Measurements from ENCODE around the gene GDF7. TPM values are rescaled to one million over a fixed set of nuclear protein-coding genes. Genes with fewer than 3 reads are reported as not detected.
A peak's percentile ranks its signal among the peaks of the same experiment; 100 is the strongest.

The GDF7 gene
- polyA plus RNA-seq, 3 donors = not detected

DNA sequence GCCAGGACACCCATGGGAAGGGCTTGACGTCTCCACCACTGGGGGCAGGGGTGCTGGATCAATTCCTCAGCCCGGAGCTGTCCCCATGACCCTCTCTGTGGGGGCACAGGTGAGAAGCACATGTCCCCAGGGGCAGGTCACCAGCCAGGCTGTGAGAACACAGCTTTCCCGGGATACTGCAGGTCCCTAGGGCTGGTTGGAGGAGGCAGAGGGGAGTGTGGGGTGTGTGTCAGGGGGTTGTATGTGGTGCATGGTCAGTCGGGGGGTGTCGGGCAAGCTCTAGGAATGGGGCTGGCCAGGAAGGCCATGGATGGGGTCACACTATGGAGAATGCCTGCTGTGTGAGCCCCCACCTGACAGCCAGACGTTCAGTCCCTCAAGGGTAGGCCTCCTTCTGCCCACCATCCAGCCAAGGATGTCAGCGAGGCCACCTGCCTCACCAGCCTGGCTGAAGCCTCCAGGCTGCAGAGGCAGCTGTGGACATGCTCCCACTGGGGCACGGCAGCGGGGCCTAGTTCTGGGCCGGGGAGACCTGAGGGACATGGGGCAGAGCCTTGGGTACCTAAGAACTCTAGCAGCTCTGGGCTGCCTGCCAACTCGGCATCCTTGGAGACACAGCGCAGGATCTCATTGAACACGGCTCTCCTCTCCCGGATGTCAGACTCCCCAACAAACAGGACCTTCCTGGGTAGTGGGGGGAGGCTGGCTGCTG is 26.4 kb upstream of the GDF7 start:
- H3K4me1 Mint-ChIP-seq = peaks cover 13% of the 10 kb centered on the region
- H3K4me3 Mint-ChIP-seq = no peak overlapping the region
- no peak for DNase-seq
- H3K4me1 ChIP-seq (ENCODE audit: control insufficient read depth in 1 of 2, insufficient read depth in 2 of 2, low read length in 2 of 2) = no peaks in the 10 kb centered on the region
- peak overlapping the region in 3 of 7 donors; percentile 5 to 30 (median 27) for H3K27ac Mint-ChIP-seq
- H3K36me3 ChIP-seq (replicated peaks in 1 of 2; ENCODE audit: control insufficient read depth in 1 of 2, insufficient read depth in 2 of 2, low read length in 2 of 2) = peaks cover 89 to 98% of the 10 kb centered on the region in 2 donors
- TF ChIP-seq, protein P1, sequence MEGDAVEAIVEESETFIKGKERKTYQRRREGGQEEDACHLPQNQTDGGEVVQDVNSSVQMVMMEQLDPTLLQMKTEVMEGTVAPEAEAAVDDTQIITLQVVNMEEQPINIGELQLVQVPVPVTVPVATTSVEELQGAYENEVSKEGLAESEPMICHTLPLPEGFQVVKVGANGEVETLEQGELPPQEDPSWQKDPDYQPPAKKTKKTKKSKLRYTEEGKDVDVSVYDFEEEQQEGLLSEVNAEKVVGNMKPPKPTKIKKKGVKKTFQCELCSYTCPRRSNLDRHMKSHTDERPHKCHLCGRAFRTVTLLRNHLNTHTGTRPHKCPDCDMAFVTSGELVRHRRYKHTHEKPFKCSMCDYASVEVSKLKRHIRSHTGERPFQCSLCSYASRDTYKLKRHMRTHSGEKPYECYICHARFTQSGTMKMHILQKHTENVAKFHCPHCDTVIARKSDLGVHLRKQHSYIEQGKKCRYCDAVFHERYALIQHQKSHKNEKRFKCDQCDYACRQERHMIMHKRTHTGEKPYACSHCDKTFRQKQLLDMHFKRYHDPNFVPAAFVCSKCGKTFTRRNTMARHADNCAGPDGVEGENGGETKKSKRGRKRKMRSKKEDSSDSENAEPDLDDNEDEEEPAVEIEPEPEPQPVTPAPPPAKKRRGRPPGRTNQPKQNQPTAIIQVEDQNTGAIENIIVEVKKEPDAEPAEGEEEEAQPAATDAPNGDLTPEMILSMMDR (IDR thresholded peaks at IDR 0.05) = no peak
- peaks cover 0 to 1% (median 0%) of the 10 kb centered on the region in 3 donors for H3K27me3 Mint-ChIP-seq (ENCODE audit: low read depth in 3 of 3)
- peak overlapping the region in 1 of 2 donors; percentile 2 for H3K27ac ChIP-seq (ENCODE audit: low read depth in 1 of 2, low read length in 2 of 2)
- H3K36me3 Mint-ChIP-seq = peaks cover 83 to 96% of the 10 kb centered on the region in 2 donors
- no peaks in the 10 kb centered on the region for H3K9me3 Mint-ChIP-seq
- no peak overlapping the region for H2AFZ ChIP-seq (ENCODE audit: insufficient read depth, low read depth, low read length, poor library complexity, severe bottlenecking)
- peaks cover 5% of the 10 kb centered on the region for H3K79me2 ChIP-seq (ENCODE audit: insufficient read depth, low read length)
- WGBS (ENCODE audit: insufficient coverage) = 97% methylated on average over 10 of the region's 14 CpGs
- H3K9me3 ChIP-seq (replicated peaks in 1 of 2; ENCODE audit: control insufficient read depth in 1 of 2, insufficient read depth in 1 of 2, low read length in 2 of 2) = no peaks in the 10 kb centered on the region
- H3K27me3 ChIP-seq (ENCODE audit: control insufficient read depth in 2 of 2, insufficient read depth in 2 of 2, low read length in 2 of 2) = no peaks in the 10 kb centered on the region
- H4K20me1 ChIP-seq (ENCODE audit: insufficient read depth, low read length) = peaks cover 73% of the 10 kb centered on the region
- H3K9ac ChIP-seq (ENCODE audit: insufficient read depth, low read length, poor library complexity, severe bottlenecking) = no peak overlapping the region
- no peak overlapping the region for H3K4me3 ChIP-seq (replicated peaks in 1 of 3; ENCODE audit: low read depth in 2 of 3, low read length in 3 of 3)
- intact Hi-C loops (cut with micrococcal nuclease) = loop anchor here (5.0 to 10.0 kb wide), 3 partner anchors 188 to 756 kb away; no protein-coding TSS in a partner anchor
- no peak overlapping the region for H3K4me2 ChIP-seq (replicated peaks; ENCODE audit: extremely low read depth, low read length, poor library complexity, severe bottlenecking)

DNA sequence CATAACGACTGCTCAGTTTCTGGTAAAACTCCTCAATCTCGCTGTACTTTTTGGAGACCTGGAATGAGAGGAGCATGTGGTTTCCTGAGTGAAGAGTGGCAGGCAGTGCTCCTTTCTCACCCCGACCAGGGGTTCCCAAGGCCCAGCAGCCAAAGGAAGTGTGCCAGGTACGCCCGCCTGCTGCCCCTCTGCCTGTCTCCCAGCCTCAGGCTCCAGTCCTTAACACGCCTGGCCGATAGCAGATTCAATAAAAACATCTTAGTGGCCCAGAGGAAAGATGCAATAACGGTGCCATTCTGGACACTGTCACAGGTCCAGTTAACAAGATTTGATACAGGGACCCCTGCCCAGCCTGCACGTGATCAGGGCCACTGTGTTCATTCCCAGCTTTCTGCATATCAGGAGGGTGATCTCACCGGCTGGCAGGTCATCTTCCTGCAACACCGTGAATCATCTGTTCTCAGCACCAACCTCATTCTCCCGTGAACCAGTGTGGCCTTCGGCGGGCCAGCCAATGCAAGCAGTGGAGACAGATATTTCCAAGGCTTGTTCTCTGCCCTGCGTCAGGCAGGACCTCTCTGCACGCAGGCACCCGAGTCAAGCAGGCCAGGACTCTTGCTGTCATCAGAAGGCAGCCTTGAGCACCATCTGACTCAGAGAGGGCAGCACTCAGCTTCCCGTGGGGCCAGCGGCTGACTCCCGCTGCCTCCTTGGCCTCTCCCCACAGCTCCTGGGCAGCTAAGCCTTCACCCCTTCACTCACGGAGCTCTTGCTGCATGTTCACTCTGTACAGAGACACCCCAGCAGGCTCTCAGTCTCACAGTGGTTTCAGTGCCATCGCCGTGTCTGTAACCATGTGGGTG is 25.6 kb upstream of the GDF7 start:
- peaks cover 89 to 98% of the 10 kb centered on the region in 2 donors for H3K36me3 ChIP-seq (replicated peaks in 1 of 2; ENCODE audit: control insufficient read depth in 1 of 2, insufficient read depth in 2 of 2, low read length in 2 of 2)
- no peaks in the 10 kb centered on the region for H3K27me3 ChIP-seq (ENCODE audit: control insufficient read depth in 2 of 2, insufficient read depth in 2 of 2, low read length in 2 of 2)
- no peak overlapping the region for H3K4me2 ChIP-seq (replicated peaks; ENCODE audit: extremely low read depth, low read length, poor library complexity, severe bottlenecking)
- no peak overlapping the region for H3K4me3 Mint-ChIP-seq
- H4K20me1 ChIP-seq (ENCODE audit: insufficient read depth, low read length) = peaks cover 73% of the 10 kb centered on the region
- H2AFZ ChIP-seq (ENCODE audit: insufficient read depth, low read depth, low read length, poor library complexity, severe bottlenecking) = no peak overlapping the region
- H3K27ac ChIP-seq (ENCODE audit: low read depth in 1 of 2, low read length in 2 of 2) = peak overlapping the region in 1 of 2 donors; percentile 27
- intact Hi-C loops (cut with micrococcal nuclease) = loop anchor here (5.0 to 10.0 kb wide), 3 partner anchors 189 to 757 kb away; no protein-coding TSS in a partner anchor
- TF ChIP-seq, protein P1 (IDR thresholded peaks at IDR 0.05) = no peak
- peaks cover 5% of the 10 kb centered on the region for H3K79me2 ChIP-seq (ENCODE audit: insufficient read depth, low read length)
- no peak overlapping the region for H3K4me3 ChIP-seq (replicated peaks in 1 of 3; ENCODE audit: low read depth in 2 of 3, low read length in 3 of 3)
- H3K36me3 Mint-ChIP-seq = peaks cover 82 to 96% of the 10 kb centered on the region in 2 donors
- no peaks in the 10 kb centered on the region for H3K9me3 ChIP-seq (replicated peaks in 1 of 2; ENCODE audit: control insufficient read depth in 1 of 2, insufficient read depth in 1 of 2, low read length in 2 of 2)
- no peak for DNase-seq
- peak overlapping the region in 2 of 7 donors; percentile 72 to 79 for H3K27ac Mint-ChIP-seq
- H3K9me3 Mint-ChIP-seq = no peaks in the 10 kb centered on the region
- no peak overlapping the region for H3K9ac ChIP-seq (ENCODE audit: insufficient read depth, low read length, poor library complexity, severe bottlenecking)
- peaks cover 13% of the 10 kb centered on the region for H3K4me1 Mint-ChIP-seq
- WGBS (ENCODE audit: insufficient coverage) = 98% methylated on average over 18 of the region's 23 CpGs
- H3K27me3 Mint-ChIP-seq (ENCODE audit: low read depth in 3 of 3) = peaks cover 0 to 4% (median 0%) of the 10 kb centered on the region in 3 donors
- no peaks in the 10 kb centered on the region for H3K4me1 ChIP-seq (ENCODE audit: control insufficient read depth in 1 of 2, insufficient read depth in 2 of 2, low read length in 2 of 2)

All from CD14-positive monocyte (primary cell).